ENCODE results near the gene ZCCHC24. TPM values are rescaled to one million over a fixed set of nuclear protein-coding genes. Genes with fewer than 3 reads are reported as not detected.

Gene ZCCHC24
- total RNA-seq, 1 experiment from 2014 or later, result 3.8 TPM

DNA sequence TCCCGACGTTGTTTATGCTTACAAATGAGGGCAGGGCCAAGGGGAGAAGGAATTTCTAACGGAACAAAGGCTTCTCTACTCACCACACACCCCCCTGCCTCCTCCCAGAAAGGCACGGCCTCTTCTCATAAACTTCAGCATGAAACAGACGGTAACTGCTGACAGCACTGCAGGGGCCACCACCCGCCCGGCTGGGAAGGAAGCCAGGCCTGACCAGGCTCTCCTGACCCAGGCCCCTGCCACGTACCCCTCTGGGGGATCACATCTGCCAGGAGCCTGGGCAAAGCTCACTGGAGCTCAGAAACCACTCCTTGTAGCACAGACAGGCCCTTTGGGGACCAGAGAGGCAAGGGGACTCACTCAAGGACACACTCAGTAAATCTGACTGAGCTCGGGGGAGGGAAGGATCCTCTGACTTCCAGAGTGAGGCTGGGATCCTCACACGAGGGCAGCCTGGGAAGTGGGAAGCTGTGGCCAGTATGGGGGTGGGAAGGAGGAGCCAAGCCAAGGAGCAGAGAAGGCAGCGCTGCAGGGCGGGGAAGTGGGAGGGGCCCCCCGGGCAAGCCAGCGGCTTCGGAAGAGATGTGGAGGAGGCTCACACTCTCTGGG lies 46.1 kb downstream of the ZCCHC24 start:
- Histone ChIP-seq H2AK5ac (ENCODE audit: insufficient read length, low read length) (no peak overlapping the region), H3K18ac (ENCODE audit: insufficient read length, low read depth, low read length) (peak overlapping the region; percentile 28), H3K79me1 (ENCODE audit: insufficient read depth, low read depth, low read length, poor library complexity, severe bottlenecking) (no peaks in the 10 kb centered on the region), H2BK20ac (ENCODE audit: low read depth, low read length, poor library complexity, severe bottlenecking) (no peak overlapping the region), H2BK120ac (ENCODE audit: low read depth, low read length, poor library complexity, severe bottlenecking) (no peak overlapping the region), H3K4me1 (ENCODE audit: insufficient read depth, low read length) (no peaks in the 10 kb centered on the region), H3K23ac (ENCODE audit: insufficient read length, low read depth, low read length) (no peak overlapping the region), H3K27ac (ENCODE audit: insufficient read length, low read depth, low read length) (no peak overlapping the region), H3T11ph (ENCODE audit: low read length) (no peak overlapping the region), H4K8ac (replicated peaks; ENCODE audit: insufficient read length, low read depth, low read length) (no peak overlapping the region), H4K5ac (ENCODE audit: insufficient read length, low read depth, low read length) (no peak overlapping the region), H2BK15ac (ENCODE audit: low read depth, low read length) (no peak overlapping the region), H2BK5ac (ENCODE audit: insufficient read length, low read length) (no peak overlapping the region), H4K91ac (ENCODE audit: insufficient read length, low read depth, low read length) (no peak overlapping the region), H3K56ac (ENCODE audit: insufficient read length, low read depth, low read length) (no peak overlapping the region), H3K9ac (ENCODE audit: extremely low read depth, insufficient read length, low read length) (no peak overlapping the region), H2AFZ (ENCODE audit: low read length) (no peak overlapping the region), H3K9me3 (ENCODE audit: control insufficient read depth, low read depth, low read length) (no peaks in the 10 kb centered on the region), H3K79me2 (ENCODE audit: insufficient read depth, low read length) (no peaks in the 10 kb centered on the region), H3K23me2 (ENCODE audit: insufficient read length, low read depth, low read length, poor library complexity, severe bottlenecking) (peaks cover 3% of the 10 kb centered on the region), H3K4me2 (ENCODE audit: insufficient read depth, insufficient read length, low read length) (peak overlapping the region; percentile 17), H3K4ac (ENCODE audit: low read depth, low read length) (no peak overlapping the region), H2BK12ac (ENCODE audit: insufficient read length, low read depth, low read length) (no peak overlapping the region), H3K14ac (ENCODE audit: insufficient read depth, low read length) (peak overlapping the region; percentile 23; the same call in 1 of the 2 replicates), H3K27me3 (ENCODE audit: insufficient read depth, low read length) (no peaks in the 10 kb centered on the region), H4K20me1 (ENCODE audit: control insufficient read depth, insufficient read depth, insufficient read length) (no peaks in the 10 kb centered on the region)
- H3K27ac Mint-ChIP-seq, result peak overlapping the region; percentile 48 to 77 (median 56); a peak in 3 of 7 replicates
- no peaks in the 10 kb centered on the region for H3K9me3 Mint-ChIP-seq
- no peak for TF ChIP-seq CTCF (conservative IDR thresholded peaks at IDR 0.05)
- WGBS (ENCODE audit: extremely low coverage, insufficient read length, low lambda C conversion rate), result no CpG with 5 or more reads among the region's 15 CpGs
- peaks cover 29 to 38% of the 10 kb centered on the region in 2 experiments for H3K4me1 Mint-ChIP-seq
- H3K36me3 Mint-ChIP-seq (ENCODE audit: insufficient read depth in 1 of 3, low read depth in 3 of 3), result peaks cover 0 to 2% (median 0%) of the 10 kb centered on the region in 3 experiments; a peak in 1 of 7 replicates
- H3K27me3 Mint-ChIP-seq (ENCODE audit: low read depth), result no peaks in the 10 kb centered on the region
- peak overlapping the region in 1 of 2 experiments; percentile 31; a peak in 3 of 5 replicates for H3K4me3 Mint-ChIP-seq
- peak; percentile 80 for DNase-seq
